ENCODE results near the gene SEPTIN1.
A peak's percentile ranks its signal among the peaks of the same experiment; 100 is the strongest.
"Not testable (repeated sequence)": the region's sequence is repeated elsewhere in the genome, so short reads cannot be mapped to it uniquely, and the experiment has no call there.

SEPTIN1 gene

GRCh38 chr16:30341971-30342370 is 40.4 kb downstream of the SEPTIN1 start:
- not testable (repeated sequence) for DNase-seq (ENCODE audit: low read depth)

- DNase-seq (ENCODE audit: low read depth), result no peak
Measured at GRCh38 chr16:30340621-30341020, 41.7 kb downstream of the SEPTIN1 start.

GRCh38 chr16:30338715-30339114 is 43.6 kb downstream of the SEPTIN1 start:
- not testable (repeated sequence) for DNase-seq (ENCODE audit: low read depth)

- not testable (repeated sequence) for DNase-seq (ENCODE audit: low read depth)
Measured at GRCh38 chr16:30337964-30338357, 44.4 kb downstream of the SEPTIN1 start.

GRCh38 chr16:30335598-30336474 is 46.5 kb downstream of the SEPTIN1 start:
- DNase-seq (ENCODE audit: low read depth), result no peak

GRCh38 chr16:30335028-30335597 is 47.2 kb downstream of the SEPTIN1 start:
- DNase-seq (ENCODE audit: low read depth), result peak; percentile 35

GRCh38 chr16:30334473-30334989 is 47.8 kb downstream of the SEPTIN1 start:
- not testable (repeated sequence) for DNase-seq (ENCODE audit: low read depth)

Data from HS-27A (cell line).